ENCODE data around the gene SALL4. TPM values are rescaled to one million over a fixed set of nuclear protein-coding genes. Genes with fewer than 3 reads are reported as not detected.
"Not testable (repeated sequence)": the region's sequence is repeated elsewhere in the genome, so short reads cannot be mapped to it uniquely, and the experiment has no call there.

Gene SALL4
- total RNA-seq, 2 experiments from 2014 or later: not detected

GRCh38 chr20:51750770-51751388, 51.4 kb downstream of the SALL4 start:
- H3K4me3 Mint-ChIP-seq: no peak overlapping the region
- peaks cover 3% of the 10 kb centered on the region for H3K4me1 Mint-ChIP-seq
- DNase-seq: no peak
- no peak overlapping the region for H3K27ac Mint-ChIP-seq
- peaks cover 2% of the 10 kb centered on the region for H3K27me3 Mint-ChIP-seq
- ChIA-PET CTCF (no interaction called here), POLR2A (no interaction called here)
- no peaks in the 10 kb centered on the region for H3K9me3 Mint-ChIP-seq
- H3K36me3 Mint-ChIP-seq (ENCODE audit: low read depth): no peaks in the 10 kb centered on the region

DNA sequence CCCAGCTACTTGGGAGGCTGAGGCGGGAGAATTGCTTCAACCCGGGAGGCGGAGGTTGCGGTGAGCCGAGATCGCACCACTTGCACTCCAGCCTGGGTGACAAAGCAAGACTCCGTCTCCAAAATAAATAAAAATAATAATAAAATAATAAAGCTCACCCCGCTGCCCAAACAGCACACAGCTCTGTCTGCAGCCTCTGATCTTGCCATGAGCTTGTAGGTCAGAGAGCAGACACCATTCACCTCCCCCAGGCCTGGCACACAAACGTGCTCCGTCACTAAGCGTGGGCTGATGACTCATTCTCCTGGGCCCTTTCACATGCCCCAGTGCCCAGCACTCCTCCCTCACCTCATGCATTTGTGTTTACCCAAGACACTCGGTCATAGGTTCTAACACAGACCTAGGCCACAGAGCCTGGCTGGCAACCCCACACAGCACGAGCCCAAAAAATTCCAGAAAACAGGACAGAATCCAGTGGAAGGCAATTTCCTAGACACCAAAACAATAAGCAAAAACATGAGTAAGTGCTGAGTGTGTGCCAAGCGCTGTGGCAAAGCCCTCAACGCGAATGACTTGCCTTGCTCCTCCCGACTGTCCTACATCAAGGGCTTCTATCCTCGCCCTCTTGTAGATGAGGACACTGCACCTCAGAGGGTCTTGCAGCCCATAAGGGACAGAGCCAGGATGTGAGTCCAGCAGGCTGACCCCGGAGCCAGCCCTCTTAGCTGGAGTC, 52.1 kb downstream of the SALL4 start:
- CTCF ChIA-PET: interaction anchor here (0.6 kb wide), 1 partner anchor 359 kb away, joined by 3 read pairs; no protein-coding TSS in a partner anchor
- POLR2A ChIA-PET: no interaction called here
- no peaks in the 10 kb centered on the region for H3K9me3 Mint-ChIP-seq

GRCh38 chr20:51749674-51750036, 52.7 kb downstream of the SALL4 start:
- H3K9me3 Mint-ChIP-seq: no peaks in the 10 kb centered on the region
- H3K4me3 Mint-ChIP-seq: no peak overlapping the region
- ChIA-PET POLR2A (no interaction called here), CTCF (interaction anchor here (0.6 kb wide), 1 partner anchor 360 kb away, joined by 3 read pairs; no protein-coding TSS in a partner anchor)
- H3K36me3 Mint-ChIP-seq (ENCODE audit: low read depth): no peaks in the 10 kb centered on the region
- H3K4me1 Mint-ChIP-seq: peaks cover 3% of the 10 kb centered on the region
- no peak for DNase-seq
- peaks cover 5% of the 10 kb centered on the region for H3K27me3 Mint-ChIP-seq
- H3K27ac Mint-ChIP-seq: no peak overlapping the region

More for the DNA sequence above, 52.1 kb downstream of the SALL4 start:
- Mint-ChIP-seq H3K27ac (no peak overlapping the region), H3K4me3 (no peak overlapping the region), H3K4me1 (peaks cover 3% of the 10 kb centered on the region), H3K27me3 (peaks cover 5% of the 10 kb centered on the region), H3K36me3 (ENCODE audit: low read depth) (no peaks in the 10 kb centered on the region)
- DNase-seq: no peak

- POLR2A ChIA-PET: no interaction called here
- H3K4me1 Mint-ChIP-seq: peaks cover 10% of the 10 kb centered on the region
- no peak overlapping the region for H3K4me3 Mint-ChIP-seq
- no peaks in the 10 kb centered on the region for H3K9me3 Mint-ChIP-seq
- no peak for DNase-seq
- H3K27me3 Mint-ChIP-seq: peaks cover 7% of the 10 kb centered on the region
- no peaks in the 10 kb centered on the region for H3K36me3 Mint-ChIP-seq (ENCODE audit: low read depth)
- CTCF ChIA-PET: no interaction called here
- no peak overlapping the region for H3K27ac Mint-ChIP-seq
These were observed 55.0 kb downstream of the SALL4 start for GRCh38 chr20:51747182-51747911.

DNA sequence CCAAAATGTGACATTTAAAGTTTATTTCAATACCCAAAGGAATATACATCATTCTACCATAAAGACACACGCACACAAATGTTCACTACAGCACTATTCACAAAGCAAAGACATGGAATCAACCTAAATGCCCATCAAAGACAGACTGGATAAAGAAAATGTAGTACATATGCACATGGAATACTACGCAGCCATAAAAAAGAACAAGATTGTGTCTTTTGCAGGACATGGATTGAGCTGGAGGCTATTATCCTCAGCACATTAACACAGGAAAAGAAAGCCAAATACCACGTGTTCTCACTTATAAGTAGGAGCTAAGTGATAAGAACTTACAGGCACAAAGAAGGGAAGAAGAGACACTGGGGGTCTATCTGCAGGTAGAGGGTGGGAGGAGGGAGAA, 56.5 kb downstream of the SALL4 start:
- DNase-seq: no peak
- Mint-ChIP-seq H3K27me3 (peaks cover 7% of the 10 kb centered on the region), H3K27ac (no peak overlapping the region), H3K36me3 (ENCODE audit: low read depth) (no peaks in the 10 kb centered on the region), H3K9me3 (no peaks in the 10 kb centered on the region), H3K4me3 (no peak overlapping the region), H3K4me1 (peaks cover 10% of the 10 kb centered on the region)
- POLR2A ChIA-PET: no interaction called here
- CTCF ChIA-PET: no interaction called here

DNA sequence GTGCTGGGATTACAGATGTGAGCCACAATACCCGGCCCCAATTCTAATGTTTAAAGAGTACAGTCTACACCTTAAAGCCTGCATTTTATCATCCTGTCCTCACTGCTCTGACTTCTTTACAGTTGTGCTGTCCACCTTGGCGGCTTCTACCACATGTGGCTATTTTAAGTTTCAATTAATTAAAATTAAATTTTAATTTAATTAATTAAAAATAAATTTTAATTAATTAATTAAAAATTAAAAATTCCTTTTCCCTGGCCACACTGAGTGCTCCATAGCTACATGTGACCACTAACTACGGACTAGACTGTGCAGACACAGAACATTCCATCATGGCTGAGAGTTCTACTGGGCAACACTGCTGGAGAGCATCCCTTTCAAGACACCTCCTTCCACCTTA, 61.5 kb downstream of the SALL4 start:
- DNase-seq: no peak
- Mint-ChIP-seq H3K36me3 (ENCODE audit: low read depth) (no peaks in the 10 kb centered on the region), H3K27me3 (peaks cover 5% of the 10 kb centered on the region), H3K4me1 (peaks cover 7% of the 10 kb centered on the region), H3K4me3 (no peak overlapping the region), H3K27ac (no peak overlapping the region), H3K9me3 (no peaks in the 10 kb centered on the region)
- ChIA-PET POLR2A (no interaction called here), CTCF (no interaction called here)

- POLR2A ChIA-PET; H3K4me1 Mint-ChIP-seq; H3K27me3 Mint-ChIP-seq; CTCF ChIA-PET; H3K36me3 Mint-ChIP-seq (ENCODE audit: low read depth); DNase-seq; H3K4me3 Mint-ChIP-seq; H3K27ac Mint-ChIP-seq; H3K9me3 Mint-ChIP-seq: not testable (repeated sequence)
These were observed 62.0 kb downstream of the SALL4 start for GRCh38 chr20:51740308-51740707.

GRCh38 chr20:51739722-51740249, 62.5 kb downstream of the SALL4 start:
- no peak overlapping the region for H3K27ac Mint-ChIP-seq
- no peak for DNase-seq
- no peaks in the 10 kb centered on the region for H3K36me3 Mint-ChIP-seq (ENCODE audit: low read depth)
- peaks cover 7% of the 10 kb centered on the region for H3K4me1 Mint-ChIP-seq
- POLR2A ChIA-PET: no interaction called here
- H3K4me3 Mint-ChIP-seq: no peak overlapping the region
- H3K9me3 Mint-ChIP-seq: no peaks in the 10 kb centered on the region
- CTCF ChIA-PET: interaction anchor here (0.7 kb wide), 1 partner anchor 12 kb away, joined by 3 read pairs; no protein-coding TSS in a partner anchor
- peaks cover 4% of the 10 kb centered on the region for H3K27me3 Mint-ChIP-seq

- POLR2A ChIA-PET: no interaction called here
- no peak overlapping the region for H3K27ac Mint-ChIP-seq
- no peak for DNase-seq
- no peaks in the 10 kb centered on the region for H3K36me3 Mint-ChIP-seq (ENCODE audit: low read depth)
- peaks cover 6% of the 10 kb centered on the region for H3K4me1 Mint-ChIP-seq
- CTCF ChIA-PET: interaction anchor here (0.7 kb wide), 1 partner anchor 13 kb away, joined by 3 read pairs; no protein-coding TSS in a partner anchor
- H3K27me3 Mint-ChIP-seq: peaks cover 3% of the 10 kb centered on the region
- H3K9me3 Mint-ChIP-seq: no peaks in the 10 kb centered on the region
- H3K4me3 Mint-ChIP-seq: no peak overlapping the region
These were observed 63.4 kb downstream of the SALL4 start for GRCh38 chr20:51738877-51739447.

DNA sequence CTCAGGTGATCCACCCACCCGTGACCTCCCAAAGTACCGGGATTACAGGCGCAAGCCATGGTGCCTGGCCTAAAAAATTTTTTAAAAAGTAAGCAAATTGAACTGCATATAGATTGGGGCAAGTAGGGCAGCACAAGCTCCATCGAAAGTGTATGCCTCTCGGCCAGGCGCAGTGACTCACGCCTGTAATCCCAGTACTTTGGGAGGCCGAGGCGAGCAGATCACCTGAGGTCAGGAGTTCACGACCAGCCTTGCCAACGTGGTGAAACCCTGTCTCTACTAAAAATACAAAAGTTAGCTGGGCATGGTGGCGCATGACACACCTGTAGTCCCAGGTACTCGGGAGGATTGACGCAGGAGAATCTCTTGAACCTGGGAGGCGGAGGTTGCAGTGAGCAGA, 64.1 kb downstream of the SALL4 start:
- H3K36me3 Mint-ChIP-seq (ENCODE audit: low read depth); H3K27ac Mint-ChIP-seq; POLR2A ChIA-PET; H3K4me1 Mint-ChIP-seq; H3K27me3 Mint-ChIP-seq; DNase-seq; H3K4me3 Mint-ChIP-seq; H3K9me3 Mint-ChIP-seq; CTCF ChIA-PET: not testable (repeated sequence)

DNA sequence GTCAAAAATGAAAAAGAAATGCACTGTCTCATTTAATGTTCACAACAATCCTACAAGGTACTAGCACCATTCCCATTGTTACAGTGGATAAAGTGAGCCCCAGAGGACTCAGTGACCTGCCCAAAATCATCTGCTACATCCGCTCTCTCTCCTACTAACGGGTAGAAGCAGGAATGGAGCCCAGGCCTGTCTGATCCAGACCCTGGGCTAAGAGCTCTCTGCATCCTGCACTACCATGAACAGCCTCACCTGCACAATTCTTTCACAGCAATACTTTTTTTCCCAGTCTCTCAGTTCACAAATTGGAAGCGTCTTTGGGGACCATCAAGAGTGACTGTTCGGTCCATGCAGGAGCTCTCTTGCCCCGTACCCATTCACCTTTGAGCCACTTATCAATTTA, 65.4 kb downstream of the SALL4 start:
- ChIA-PET CTCF (interaction anchor here (0.7 kb wide), 1 partner anchor 150 kb away, joined by 3 read pairs; no protein-coding TSS in a partner anchor), POLR2A (no interaction called here)
- no peak overlapping the region for H3K27ac Mint-ChIP-seq
- H3K4me3 Mint-ChIP-seq: no peak overlapping the region
- H3K9me3 Mint-ChIP-seq: no peaks in the 10 kb centered on the region
- peaks cover 3% of the 10 kb centered on the region for H3K27me3 Mint-ChIP-seq
- H3K4me1 Mint-ChIP-seq: peaks cover 4% of the 10 kb centered on the region
- H3K36me3 Mint-ChIP-seq (ENCODE audit: low read depth): no peaks in the 10 kb centered on the region
- no peak for DNase-seq

- Mint-ChIP-seq H3K9me3 (no peaks in the 10 kb centered on the region), H3K27me3 (peaks cover 3% of the 10 kb centered on the region), H3K4me3 (no peak overlapping the region), H3K27ac (no peak overlapping the region), H3K4me1 (peaks cover 4% of the 10 kb centered on the region), H3K36me3 (ENCODE audit: low read depth) (no peaks in the 10 kb centered on the region)
- DNase-seq: no peak
- POLR2A ChIA-PET: no interaction called here
- CTCF ChIA-PET: interaction anchor here (0.7 kb wide), 1 partner anchor 151 kb away, joined by 3 read pairs; no protein-coding TSS in a partner anchor
These were observed 66.4 kb downstream of the SALL4 start for GRCh38 chr20:51735728-51736600.
